Hepatocyte (in vitro differentiated cells): ENCODE results near the gene SLC25A5. TPM values are rescaled to one million over a fixed set of nuclear protein-coding genes. Genes with fewer than 3 reads are reported as not detected.

ENCODE experiments used
- DNase-seq: peaks from one replicate; pipeline ENCODE4 v3.0.0-alpha.2; 2016; ENCODE audit warnings: low spot score
- H2AFZ ChIP-seq: fragments of 200-600 bp; sonication (generic); 2 replicates; pipeline ENCODE4 v1.6.0; 2016; ENCODE audit warnings: antibody characterized with exemption, mild to moderate bottlenecking
- H3K27ac ChIP-seq: fragments of 200-600 bp; sonication (generic); 2 replicates; pipeline ENCODE4 v1.5.1; 2016; ENCODE audit warnings: mild to moderate bottlenecking
- H3K27me3 ChIP-seq: fragments of 200-600 bp; sonication (generic); 2 replicates; pipeline ENCODE4 v1.6.1; 2016
- H3K36me3 ChIP-seq: fragments of 200-600 bp; sonication (generic); replicated peaks from 2 replicates; pipeline ENCODE4 v1.5.1; 2016; ENCODE audit warnings: low read depth; ENCODE audit not compliant: insufficient read depth
- H3K4me1 ChIP-seq: fragments of 200-600 bp; sonication (generic); 2 replicates; pipeline ENCODE4 v1.5.1; 2016; ENCODE audit warnings: mild to moderate bottlenecking, moderate library complexity; ENCODE audit not compliant: insufficient read depth
- H3K4me2 ChIP-seq: fragments of 200-600 bp; sonication (generic); 2 replicates; pipeline ENCODE4 v1.6.0; 2016
- H3K4me3 ChIP-seq: fragments of 200-600 bp; sonication (generic); 2 replicates; pipeline ENCODE4 v1.5.1; 2016; ENCODE audit warnings: mild to moderate bottlenecking
- H3K79me2 ChIP-seq: fragments of 200-600 bp; sonication (generic); 2 replicates; pipeline ENCODE4 v1.6.0; 2017; ENCODE audit warnings: mild to moderate bottlenecking
- H3K9me2 ChIP-seq: fragments of 200-600 bp; sonication (generic); replicated peaks from 2 replicates; pipeline ENCODE4 v1.6.0; 2017; ENCODE audit warnings: mild to moderate bottlenecking; ENCODE audit not compliant: insufficient read depth
- H3K9me3 ChIP-seq: fragments of 200-600 bp; sonication (generic); 2 replicates; pipeline ENCODE4 v1.5.1; 2016; ENCODE audit warnings: low read depth, mild to moderate bottlenecking
- H4K20me1 ChIP-seq: fragments of 200-600 bp; sonication (generic); 2 replicates; pipeline ENCODE4 v1.6.0; 2016; ENCODE audit warnings: mild to moderate bottlenecking; ENCODE audit not compliant: insufficient read depth, poor library complexity, severe bottlenecking
- EZH2 ChIP-seq: fragments of 200-600 bp; sonication (generic); IDR thresholded peaks from 2 replicates; pipeline ENCODE4 v1.6.1; 2016; ENCODE audit warnings: antibody characterized with exemption, mild to moderate bottlenecking, borderline replicate concordance
- EZH2phosphoT487 ChIP-seq: fragments of 200-600 bp; sonication (generic); IDR thresholded peaks from one replicate; pipeline ENCODE4 v1.6.1; 2018; ENCODE audit warnings: antibody characterized with exemption, mild to moderate bottlenecking, low read depth, moderate library complexity; ENCODE audit not compliant: unreplicated experiment, severe bottlenecking
- WGBS: methylation state at CpG from one replicate; pipeline ENCODE4 v1.1.6; 2016; ENCODE audit warnings: low lambda C conversion rate; ENCODE audit errors: missing lambda C conversion rate; 5-methylcytosine and 5-hydroxymethylcytosine counted together
- polyA plus RNA-seq: library from polyadenylated mRNA; unstranded; fragments of >200 nt; fragmentation: Nextera tagmentation; extraction: Ambion mirVana; gene quantifications from 2 replicates; pipeline ENCODE4 v1.2.1, GENCODE V29; 2016
- total RNA-seq: library from RNA; depleted of rRNA; stranded (reverse); fragments of >200 nt; gene quantifications from 2 replicates; pipeline ENCODE4 v1.2.3, GENCODE V29; 2014
- TF ChIP-seq, protein P1 (sequence below): fragments of 200-600 bp; sonication (generic); IDR thresholded peaks from 2 replicates; pipeline ENCODE4 v1.5.1; 2016; ENCODE audit warnings: antibody characterized with exemption, mild to moderate bottlenecking; ENCODE audit not compliant: poor library complexity

Gene SLC25A5
- total RNA-seq (343 and 383 TPM in 2 replicates), polyA plus RNA-seq (248 and 282 TPM in 2 replicates)

DNA sequence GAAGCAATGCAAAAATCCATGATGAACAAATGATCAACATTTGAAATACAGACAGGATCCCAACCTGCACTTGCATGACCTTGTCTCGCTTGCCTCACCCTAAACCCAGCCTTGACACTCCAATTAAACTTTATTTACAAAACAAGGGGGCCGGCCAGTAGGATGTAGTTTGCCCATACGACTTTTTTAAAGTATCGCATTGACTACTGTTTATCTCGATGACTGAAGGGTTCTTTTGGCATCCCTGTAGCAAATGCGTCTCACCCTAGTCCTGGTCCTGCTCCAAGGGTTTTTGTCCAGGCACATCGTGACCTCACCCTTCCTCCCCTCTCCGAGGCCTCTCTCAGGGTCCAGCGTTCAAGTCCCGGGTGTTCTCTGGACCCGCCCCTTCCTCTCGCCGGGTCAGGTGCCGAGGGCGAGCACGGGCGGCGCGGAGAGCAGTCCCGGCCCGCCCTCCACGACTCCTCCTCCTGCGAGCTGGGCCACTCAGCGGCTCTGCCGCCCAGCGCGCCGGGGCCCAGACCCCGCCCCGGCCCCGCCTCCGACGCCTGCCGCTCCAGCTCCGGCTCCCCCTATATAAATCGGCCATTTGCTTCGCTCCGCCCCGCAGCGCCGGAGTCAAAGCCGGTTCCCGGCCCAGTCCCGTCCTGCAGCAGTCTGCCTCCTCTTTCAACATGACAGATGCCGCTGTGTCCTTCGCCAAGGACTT lies at the start of gene SLC25A5:
Gene SLC25A5 (plus strand): TSS at position 603 of the 709 bp plus-strand sequence. CDS start 72 bp downstream, at position 675.
- peak within 1 kb of the TSS; percentile 85 for H3K4me2 ChIP-seq
- no peaks in the 10 kb centered on the region for H3K27me3 ChIP-seq
- H4K20me1 ChIP-seq = peaks cover 3% of the 10 kb centered on the region
- no peaks in the 10 kb centered on the region for H3K9me2 ChIP-seq
- no peaks in the 10 kb centered on the region for H3K9me3 ChIP-seq
- H3K27ac ChIP-seq = peak within 1 kb of the TSS; percentile 97
- peaks cover 6% of the 10 kb centered on the region for H3K79me2 ChIP-seq
- H2AFZ ChIP-seq = peak within 1 kb of the TSS; percentile 44
- WGBS = 52% methylated on average over 13 of the region's 46 CpGs
- TF ChIP-seq, protein P1, sequence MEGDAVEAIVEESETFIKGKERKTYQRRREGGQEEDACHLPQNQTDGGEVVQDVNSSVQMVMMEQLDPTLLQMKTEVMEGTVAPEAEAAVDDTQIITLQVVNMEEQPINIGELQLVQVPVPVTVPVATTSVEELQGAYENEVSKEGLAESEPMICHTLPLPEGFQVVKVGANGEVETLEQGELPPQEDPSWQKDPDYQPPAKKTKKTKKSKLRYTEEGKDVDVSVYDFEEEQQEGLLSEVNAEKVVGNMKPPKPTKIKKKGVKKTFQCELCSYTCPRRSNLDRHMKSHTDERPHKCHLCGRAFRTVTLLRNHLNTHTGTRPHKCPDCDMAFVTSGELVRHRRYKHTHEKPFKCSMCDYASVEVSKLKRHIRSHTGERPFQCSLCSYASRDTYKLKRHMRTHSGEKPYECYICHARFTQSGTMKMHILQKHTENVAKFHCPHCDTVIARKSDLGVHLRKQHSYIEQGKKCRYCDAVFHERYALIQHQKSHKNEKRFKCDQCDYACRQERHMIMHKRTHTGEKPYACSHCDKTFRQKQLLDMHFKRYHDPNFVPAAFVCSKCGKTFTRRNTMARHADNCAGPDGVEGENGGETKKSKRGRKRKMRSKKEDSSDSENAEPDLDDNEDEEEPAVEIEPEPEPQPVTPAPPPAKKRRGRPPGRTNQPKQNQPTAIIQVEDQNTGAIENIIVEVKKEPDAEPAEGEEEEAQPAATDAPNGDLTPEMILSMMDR = no peak
- TF ChIP-seq EZH2 (no peak), EZH2phosphoT487 (no peak)
- H3K4me1 ChIP-seq = no peaks in the 10 kb centered on the region
- DNase-seq = peak; percentile 92
- no peaks in the 10 kb centered on the region for H3K36me3 ChIP-seq
- peak within 1 kb of the TSS; percentile 85 for H3K4me3 ChIP-seq

DNA sequence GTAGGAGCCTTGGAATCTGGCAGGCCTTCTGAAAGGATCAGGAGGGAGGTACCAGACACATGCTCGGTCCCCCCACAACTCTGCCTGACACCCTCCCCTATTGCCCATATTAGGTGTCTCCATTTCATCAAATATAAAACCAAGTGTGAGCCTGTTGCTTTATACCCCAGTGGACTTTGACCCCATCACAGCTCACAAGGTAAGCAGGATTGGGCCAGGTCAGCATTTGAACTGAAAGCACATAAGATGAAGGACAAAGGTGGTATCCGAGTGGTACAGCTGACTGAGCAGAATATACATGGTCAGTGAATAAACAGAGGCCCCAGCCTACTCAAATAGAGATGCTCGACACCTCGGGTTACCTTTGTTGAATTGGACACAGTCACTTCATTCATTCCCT lies 49.1 kb upstream of the SLC25A5 start:
- Histone ChIP-seq H2AFZ (no peak overlapping the region), H3K9me3 (no peaks in the 10 kb centered on the region), H3K27ac (peak overlapping the region; percentile 40), H3K4me1 (no peaks in the 10 kb centered on the region), H3K4me3 (no peak overlapping the region), H3K27me3 (no peaks in the 10 kb centered on the region), H3K9me2 (no peaks in the 10 kb centered on the region), H3K36me3 (no peaks in the 10 kb centered on the region), H3K79me2 (no peaks in the 10 kb centered on the region), H4K20me1 (no peaks in the 10 kb centered on the region), H3K4me2 (no peak overlapping the region)
- TF ChIP-seq, protein P1 = no peak
- no peak for TF ChIP-seq EZH2phosphoT487
- no peak for TF ChIP-seq EZH2
- peak; percentile 45 for DNase-seq
- WGBS = 74% methylated on average over 4 of the region's 4 CpGs

DNA sequence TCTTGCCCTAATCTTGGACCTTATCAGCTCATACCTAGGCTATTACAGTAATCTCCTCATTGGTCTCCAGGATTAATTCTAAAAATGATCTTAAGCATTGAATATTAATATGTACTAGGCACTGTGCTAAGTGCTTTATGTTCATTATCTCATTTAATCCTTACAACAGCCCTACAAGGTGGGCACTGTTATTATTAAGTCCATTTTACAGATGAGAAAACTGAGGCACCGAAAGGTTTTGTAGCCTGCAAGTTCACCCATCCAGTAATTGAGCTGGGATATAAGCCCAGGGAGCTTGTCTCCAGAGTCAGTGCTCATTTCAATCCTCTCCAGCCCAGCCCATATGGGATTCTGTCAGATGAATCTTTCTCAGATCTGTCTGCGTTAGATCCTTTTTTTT lies 48.3 kb upstream of the SLC25A5 start:
- H3K36me3 ChIP-seq = no peaks in the 10 kb centered on the region
- H4K20me1 ChIP-seq = no peaks in the 10 kb centered on the region
- DNase-seq = no peak
- no peak overlapping the region for H3K4me2 ChIP-seq
- H3K27ac ChIP-seq = no peak overlapping the region
- H2AFZ ChIP-seq = no peak overlapping the region
- no peaks in the 10 kb centered on the region for H3K79me2 ChIP-seq
- WGBS = 73% methylated on average over 2 of the region's 2 CpGs
- no peak overlapping the region for H3K4me3 ChIP-seq
- no peaks in the 10 kb centered on the region for H3K9me3 ChIP-seq
- no peaks in the 10 kb centered on the region for H3K27me3 ChIP-seq
- H3K9me2 ChIP-seq = no peaks in the 10 kb centered on the region
- TF ChIP-seq, protein P1 = no peak
- TF ChIP-seq EZH2 (no peak), EZH2phosphoT487 (no peak)
- no peaks in the 10 kb centered on the region for H3K4me1 ChIP-seq
